GM23338 (cell line): ENCODE data around the gene CCSER2. TPM values are rescaled to one million over a fixed set of nuclear protein-coding genes. Genes with fewer than 3 reads are reported as not detected.

Experiments used
- ATAC-seq: fragments of 200-7000 bp; cut with Tn5 transposase; 3 replicates; pipeline ENCODE4 v1.9.1; 2020
- DNase-seq: peaks from one replicate; pipeline ENCODE4 v3.0.0-alpha.2; 2015; ENCODE audit warnings: low spot score
- H2AFZ ChIP-seq: fragments of 200-600 bp; sonication (generic); 2 replicates; pipeline ENCODE4 v1.8.0; 2016; ENCODE audit warnings: antibody characterized with exemption, mild to moderate bottlenecking, moderate library complexity
- H3F3A ChIP-seq: fragments of 200-600 bp; sonication (generic); replicated peaks from 2 replicates; pipeline ENCODE4 v1.8.0; 2017; ENCODE audit warnings: antibody characterized with exemption, mixed run types, low read depth
- H3K27ac ChIP-seq: fragments of 200-600 bp; sonication (generic); 2 replicates; pipeline ENCODE4 v1.6.1; 2016; ENCODE audit warnings: low read depth
- H3K27me3 ChIP-seq: fragments of 200-600 bp; sonication (generic); 2 replicates; pipeline ENCODE4 v1.8.0; 2016; ENCODE audit warnings: mild to moderate bottlenecking, mixed run types, moderate library complexity; ENCODE audit not compliant: insufficient read depth
- H3K36me3 ChIP-seq: fragments of 200-600 bp; sonication (generic); 2 replicates; pipeline ENCODE4 v1.8.0; 2016; ENCODE audit warnings: mild to moderate bottlenecking; ENCODE audit not compliant: insufficient read depth
- H3K4me1 ChIP-seq: fragments of 200-600 bp; sonication (generic); 2 replicates; pipeline ENCODE4 v1.8.0; 2016; ENCODE audit warnings: mild to moderate bottlenecking, moderate library complexity; ENCODE audit not compliant: insufficient read depth
- H3K4me2 ChIP-seq: fragments of 200-600 bp; sonication (generic); 2 replicates; pipeline ENCODE4 v1.7.1; 2017; ENCODE audit warnings: mixed run types
- H3K4me3 ChIP-seq: fragments of 200-600 bp; sonication (generic); 2 replicates; pipeline ENCODE4 v1.6.1; 2016; ENCODE audit warnings: mixed run types
- H3K79me2 ChIP-seq: fragments of 200-600 bp; sonication (generic); replicated peaks from 2 replicates; pipeline ENCODE4 v1.8.0; 2017; ENCODE audit warnings: mild to moderate bottlenecking; ENCODE audit not compliant: insufficient read depth
- H3K9me2 ChIP-seq: fragments of 200-600 bp; sonication (generic); 2 replicates; pipeline ENCODE4 v1.8.0; 2017; ENCODE audit not compliant: insufficient read depth
- H4K20me1 ChIP-seq: fragments of 200-600 bp; sonication (generic); replicated peaks from 2 replicates; pipeline ENCODE4 v1.8.0; 2017; ENCODE audit warnings: mild to moderate bottlenecking; ENCODE audit not compliant: insufficient read depth
- H3K27ac Mint-ChIP-seq: 2 replicates; pipeline ENCODE4 v1.8.0; 2020; ENCODE audit warnings: inconsistent platforms, mild to moderate bottlenecking, moderate library complexity, mixed read lengths
- H3K27me3 Mint-ChIP-seq: 3 replicates; pipeline ENCODE4 v1.8.0; 2022; ENCODE audit warnings: low read depth, mild to moderate bottlenecking, moderate library complexity, mixed read lengths, inconsistent platforms; ENCODE audit not compliant: insufficient read depth, poor library complexity
- H3K36me3 Mint-ChIP-seq: 3 replicates; pipeline ENCODE4 v1.8.0; 2021; ENCODE audit warnings: low read depth, mild to moderate bottlenecking, inconsistent platforms, moderate library complexity, mixed read lengths
- H3K4me1 Mint-ChIP-seq: 3 replicates; pipeline ENCODE4 v1.8.0; 2020; ENCODE audit warnings: mild to moderate bottlenecking, inconsistent platforms, mixed read lengths
- H3K4me3 Mint-ChIP-seq: 3 replicates; pipeline ENCODE4 v1.8.0; 2021; ENCODE audit warnings: moderate library complexity, mild to moderate bottlenecking, inconsistent platforms, mixed read lengths
- H3K9me3 Mint-ChIP-seq: 3 replicates; pipeline ENCODE4 v1.8.0; 2020; ENCODE audit warnings: moderate library complexity, mild to moderate bottlenecking, inconsistent platforms, mixed read lengths
- CTCF ChIP-seq, 2 experiments: fragments of 200-600 bp in 1 of 2; sonication (generic) in 1 of 2; conservative IDR thresholded peaks; 2 replicates each; pipeline versions ENCODE4 v1.5.1 to v1.6.1; 2016 to 2017; ENCODE audit warnings: antibody characterized with exemption in 2 of 2, low read depth in 2 of 2, mild to moderate bottlenecking in 2 of 2, moderate library complexity in 1 of 2
- EZH2 ChIP-seq: fragments of 200-600 bp; sonication (generic); IDR thresholded peaks from one replicate; pipeline ENCODE4 v1.8.0; 2017; ENCODE audit warnings: antibody characterized with exemption, mild to moderate bottlenecking, low read depth; ENCODE audit not compliant: unreplicated experiment
- EZH2phosphoT487 ChIP-seq: fragments of 200-600 bp; sonication (generic); IDR thresholded peaks from one replicate; pipeline ENCODE4 v1.8.1; 2018; ENCODE audit warnings: antibody characterized with exemption; ENCODE audit not compliant: unreplicated experiment
- JUNB ChIP-seq: IDR thresholded peaks from one replicate; pipeline ENCODE4 v1.6.1; 2016; ENCODE audit warnings: antibody characterized with exemption; ENCODE audit not compliant: unreplicated experiment
- NANOG ChIP-seq: IDR thresholded peaks from 2 replicates; pipeline ENCODE4 v1.6.1; 2016; ENCODE audit warnings: antibody characterized with exemption, borderline replicate concordance
- POLR2AphosphoS5 ChIP-seq: IDR thresholded peaks from 2 replicates; pipeline ENCODE4 v1.6.1; 2016; ENCODE audit warnings: antibody characterized with exemption, low read depth
- STAT1 ChIP-seq: IDR thresholded peaks from one replicate; pipeline ENCODE4 v1.6.1; 2016; ENCODE audit warnings: antibody characterized with exemption; ENCODE audit not compliant: unreplicated experiment
- ZNF114 ChIP-seq: fragments of 250-450 bp; sonication (Bioruptor Pico); IDR thresholded peaks from 2 replicates; pipeline ENCODE4 v1.5.0; 2020; ENCODE audit warnings: mild to moderate bottlenecking, moderate library complexity
- ZNF331 ChIP-seq: fragments of 250-450 bp; sonication (Bioruptor Pico); IDR thresholded peaks from 2 replicates; pipeline ENCODE4 v1.5.0; 2020; ENCODE audit warnings: low read depth, mild to moderate bottlenecking, moderate library complexity
- polyA plus RNA-seq: library from polyadenylated mRNA; unstranded; fragments of >200 nt; fragmentation: Nextera tagmentation; extraction: Ambion mirVana; gene quantifications from 2 replicates; pipeline ENCODE4 v1.2.1, GENCODE V29; 2016
- total RNA-seq: library from RNA; depleted of rRNA; stranded (reverse); fragments of >200 nt; shearing (Covaris generic); gene quantifications from 2 replicates; pipeline ENCODE4 v1.2.3, GENCODE V29; 2014
- TF ChIP-seq, protein P1 (sequence below): fragments of 250-450 bp; sonication (Bioruptor Pico); IDR thresholded peaks from 2 replicates; pipeline ENCODE4 v1.5.0; 2020; ENCODE audit warnings: mild to moderate bottlenecking, moderate library complexity
- TF ChIP-seq, protein P2 (sequence below): IDR thresholded peaks from one replicate; pipeline ENCODE4 v1.6.1; 2018; ENCODE audit warnings: antibody characterized with exemption; ENCODE audit not compliant: unreplicated experiment

CCSER2 gene
- total and polyA plus RNA-seq, 2 experiments from 2014 or later: 30.6 to 37.2 TPM

GRCh38 chr10:84511709-84512285 lies 183.4 kb downstream of the CCSER2 start:
- H3K9me2 ChIP-seq: no peaks in the 10 kb centered on the region
- H3K27ac ChIP-seq: no peak overlapping the region
- TF ChIP-seq EZH2 (no peak), CTCF (conservative IDR thresholded peaks at IDR 0.05; ENCODE audit: low read depth in 2 of 2) (no peak), ZNF114 (CRISPR knock-in tag) (no peak), EZH2phosphoT487 (no peak), STAT1 (no peak), POLR2AphosphoS5 (no peak), ZNF331 (CRISPR knock-in tag) (no peak), NANOG (no peak), JUNB (no peak)
- TF ChIP-seq, protein P1, sequence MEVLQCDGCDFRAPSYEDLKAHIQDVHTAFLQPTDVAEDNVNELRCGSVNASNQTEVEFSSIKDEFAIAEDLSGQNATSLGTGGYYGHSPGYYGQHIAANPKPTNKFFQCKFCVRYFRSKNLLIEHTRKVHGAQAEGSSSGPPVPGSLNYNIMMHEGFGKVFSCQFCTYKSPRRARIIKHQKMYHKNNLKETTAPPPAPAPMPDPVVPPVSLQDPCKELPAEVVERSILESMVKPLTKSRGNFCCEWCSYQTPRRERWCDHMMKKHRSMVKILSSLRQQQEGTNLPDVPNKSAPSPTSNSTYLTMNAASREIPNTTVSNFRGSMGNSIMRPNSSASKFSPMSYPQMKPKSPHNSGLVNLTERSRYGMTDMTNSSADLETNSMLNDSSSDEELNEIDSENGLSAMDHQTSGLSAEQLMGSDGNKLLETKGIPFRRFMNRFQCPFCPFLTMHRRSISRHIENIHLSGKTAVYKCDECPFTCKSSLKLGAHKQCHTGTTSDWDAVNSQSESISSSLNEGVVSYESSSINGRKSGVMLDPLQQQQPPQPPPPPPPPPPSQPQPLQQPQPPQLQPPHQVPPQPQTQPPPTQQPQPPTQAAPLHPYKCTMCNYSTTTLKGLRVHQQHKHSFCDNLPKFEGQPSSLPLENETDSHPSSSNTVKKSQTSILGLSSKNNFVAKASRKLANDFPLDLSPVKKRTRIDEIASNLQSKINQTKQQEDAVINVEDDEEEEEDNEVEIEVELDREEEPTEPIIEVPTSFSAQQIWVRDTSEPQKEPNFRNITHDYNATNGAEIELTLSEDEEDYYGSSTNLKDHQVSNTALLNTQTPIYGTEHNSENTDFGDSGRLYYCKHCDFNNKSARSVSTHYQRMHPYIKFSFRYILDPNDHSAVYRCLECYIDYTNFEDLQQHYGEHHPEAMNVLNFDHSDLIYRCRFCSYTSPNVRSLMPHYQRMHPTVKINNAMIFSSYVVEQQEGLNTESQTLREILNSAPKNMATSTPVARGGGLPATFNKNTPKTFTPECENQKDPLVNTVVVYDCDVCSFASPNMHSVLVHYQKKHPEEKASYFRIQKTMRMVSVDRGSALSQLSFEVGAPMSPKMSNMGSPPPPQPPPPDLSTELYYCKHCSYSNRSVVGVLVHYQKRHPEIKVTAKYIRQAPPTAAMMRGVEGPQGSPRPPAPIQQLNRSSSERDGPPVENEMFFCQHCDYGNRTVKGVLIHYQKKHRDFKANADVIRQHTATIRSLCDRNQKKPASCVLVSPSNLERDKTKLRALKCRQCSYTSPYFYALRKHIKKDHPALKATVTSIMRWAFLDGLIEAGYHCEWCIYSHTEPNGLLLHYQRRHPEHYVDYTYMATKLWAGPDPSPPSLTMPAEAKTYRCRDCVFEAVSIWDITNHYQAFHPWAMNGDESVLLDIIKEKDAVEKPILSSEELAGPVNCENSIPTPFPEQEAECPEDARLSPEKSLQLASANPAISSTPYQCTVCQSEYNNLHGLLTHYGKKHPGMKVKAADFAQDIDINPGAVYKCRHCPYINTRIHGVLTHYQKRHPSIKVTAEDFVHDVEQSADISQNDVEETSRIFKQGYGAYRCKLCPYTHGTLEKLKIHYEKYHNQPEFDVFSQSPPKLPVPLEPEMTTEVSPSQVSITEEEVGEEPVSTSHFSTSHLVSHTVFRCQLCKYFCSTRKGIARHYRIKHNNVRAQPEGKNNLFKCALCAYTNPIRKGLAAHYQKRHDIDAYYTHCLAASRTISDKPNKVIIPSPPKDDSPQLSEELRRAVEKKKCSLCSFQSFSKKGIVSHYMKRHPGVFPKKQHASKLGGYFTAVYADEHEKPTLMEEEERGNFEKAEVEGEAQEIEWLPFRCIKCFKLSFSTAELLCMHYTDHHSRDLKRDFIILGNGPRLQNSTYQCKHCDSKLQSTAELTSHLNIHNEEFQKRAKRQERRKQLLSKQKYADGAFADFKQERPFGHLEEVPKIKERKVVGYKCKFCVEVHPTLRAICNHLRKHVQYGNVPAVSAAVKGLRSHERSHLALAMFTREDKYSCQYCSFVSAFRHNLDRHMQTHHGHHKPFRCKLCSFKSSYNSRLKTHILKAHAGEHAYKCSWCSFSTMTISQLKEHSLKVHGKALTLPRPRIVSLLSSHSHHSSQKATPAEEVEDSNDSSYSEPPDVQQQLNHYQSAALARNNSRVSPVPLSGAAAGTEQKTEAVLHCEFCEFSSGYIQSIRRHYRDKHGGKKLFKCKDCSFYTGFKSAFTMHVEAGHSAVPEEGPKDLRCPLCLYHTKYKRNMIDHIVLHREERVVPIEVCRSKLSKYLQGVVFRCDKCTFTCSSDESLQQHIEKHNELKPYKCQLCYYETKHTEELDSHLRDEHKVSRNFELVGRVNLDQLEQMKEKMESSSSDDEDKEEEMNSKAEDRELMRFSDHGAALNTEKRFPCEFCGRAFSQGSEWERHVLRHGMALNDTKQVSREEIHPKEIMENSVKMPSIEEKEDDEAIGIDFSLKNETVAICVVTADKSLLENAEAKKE (CRISPR knock-in tag): no peak
- TF ChIP-seq, protein P2, sequence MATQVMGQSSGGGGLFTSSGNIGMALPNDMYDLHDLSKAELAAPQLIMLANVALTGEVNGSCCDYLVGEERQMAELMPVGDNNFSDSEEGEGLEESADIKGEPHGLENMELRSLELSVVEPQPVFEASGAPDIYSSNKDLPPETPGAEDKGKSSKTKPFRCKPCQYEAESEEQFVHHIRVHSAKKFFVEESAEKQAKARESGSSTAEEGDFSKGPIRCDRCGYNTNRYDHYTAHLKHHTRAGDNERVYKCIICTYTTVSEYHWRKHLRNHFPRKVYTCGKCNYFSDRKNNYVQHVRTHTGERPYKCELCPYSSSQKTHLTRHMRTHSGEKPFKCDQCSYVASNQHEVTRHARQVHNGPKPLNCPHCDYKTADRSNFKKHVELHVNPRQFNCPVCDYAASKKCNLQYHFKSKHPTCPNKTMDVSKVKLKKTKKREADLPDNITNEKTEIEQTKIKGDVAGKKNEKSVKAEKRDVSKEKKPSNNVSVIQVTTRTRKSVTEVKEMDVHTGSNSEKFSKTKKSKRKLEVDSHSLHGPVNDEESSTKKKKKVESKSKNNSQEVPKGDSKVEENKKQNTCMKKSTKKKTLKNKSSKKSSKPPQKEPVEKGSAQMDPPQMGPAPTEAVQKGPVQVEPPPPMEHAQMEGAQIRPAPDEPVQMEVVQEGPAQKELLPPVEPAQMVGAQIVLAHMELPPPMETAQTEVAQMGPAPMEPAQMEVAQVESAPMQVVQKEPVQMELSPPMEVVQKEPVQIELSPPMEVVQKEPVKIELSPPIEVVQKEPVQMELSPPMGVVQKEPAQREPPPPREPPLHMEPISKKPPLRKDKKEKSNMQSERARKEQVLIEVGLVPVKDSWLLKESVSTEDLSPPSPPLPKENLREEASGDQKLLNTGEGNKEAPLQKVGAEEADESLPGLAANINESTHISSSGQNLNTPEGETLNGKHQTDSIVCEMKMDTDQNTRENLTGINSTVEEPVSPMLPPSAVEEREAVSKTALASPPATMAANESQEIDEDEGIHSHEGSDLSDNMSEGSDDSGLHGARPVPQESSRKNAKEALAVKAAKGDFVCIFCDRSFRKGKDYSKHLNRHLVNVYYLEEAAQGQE: no peak
- peaks cover 10% of the 10 kb centered on the region; the same call in 1 of the 2 replicates for H3K4me1 ChIP-seq
- no peaks in the 10 kb centered on the region for H3K27me3 ChIP-seq
- no peak for DNase-seq
- no peaks in the 10 kb centered on the region for H3K9me3 Mint-ChIP-seq
- no peak overlapping the region for H3K4me2 ChIP-seq
- no peaks in the 10 kb centered on the region for H3K79me2 ChIP-seq
- H3K4me1 Mint-ChIP-seq: peaks cover 13% of the 10 kb centered on the region
- ATAC-seq: no peak
- no peaks in the 10 kb centered on the region for H4K20me1 ChIP-seq
- H3K36me3 Mint-ChIP-seq: peaks cover 4% of the 10 kb centered on the region; the same call in 1 of the 3 replicates
- H3K27ac Mint-ChIP-seq: no peak overlapping the region
- H3K4me3 ChIP-seq: no peak overlapping the region
- H3K27me3 Mint-ChIP-seq: peaks cover 1% of the 10 kb centered on the region
- H2AFZ ChIP-seq: no peak overlapping the region
- H3F3A ChIP-seq: no peaks in the 10 kb centered on the region
- H3K36me3 ChIP-seq: no peaks in the 10 kb centered on the region
- H3K4me3 Mint-ChIP-seq: no peak overlapping the region
